Germinal center (tissue), 1 donor: ENCODE results near the gene HTRA3.

Source experiments
- DNase-seq: peaks from one replicate; pipeline ENCODE4 v3.0.0; 2012; ENCODE audit warnings: mixed read lengths, low spot score

HTRA3 gene

GRCh38 chr4:8293131-8293975, 23.8 kb downstream of the HTRA3 start:
- no peak for DNase-seq

- no peak for DNase-seq
Measured at GRCh38 chr4:8294036-8294435, 24.5 kb downstream of the HTRA3 start.

- no peak for DNase-seq
Measured at GRCh38 chr4:8294775-8295174, 25.2 kb downstream of the HTRA3 start.

GRCh38 chr4:8295471-8295870, 25.9 kb downstream of the HTRA3 start:
- DNase-seq, result no peak

GRCh38 chr4:8296491-8296890, 26.9 kb downstream of the HTRA3 start:
- DNase-seq, result no peak

GRCh38 chr4:8297141-8297601, 27.6 kb downstream of the HTRA3 start:
- DNase-seq, result no peak

- DNase-seq, result no peak
Measured at GRCh38 chr4:8297691-8298485, 28.3 kb downstream of the HTRA3 start.

- no peak for DNase-seq
Measured at GRCh38 chr4:8300832-8301231, 31.3 kb downstream of the HTRA3 start.

GRCh38 chr4:8301851-8302730, 32.5 kb downstream of the HTRA3 start:
- no peak for DNase-seq

- no peak for DNase-seq
Measured at GRCh38 chr4:8303081-8303480, 33.5 kb downstream of the HTRA3 start.

GRCh38 chr4:8303485-8304281, 34.1 kb downstream of the HTRA3 start:
- DNase-seq, result no peak

GRCh38 chr4:8304827-8305695, 35.5 kb downstream of the HTRA3 start:
- DNase-seq, result no peak

GRCh38 chr4:8305851-8306471, 36.4 kb downstream of the HTRA3 start:
- no peak for DNase-seq

GRCh38 chr4:8306511-8307021, 37.0 kb downstream of the HTRA3 start:
- DNase-seq, result no peak

- DNase-seq, result no peak
Measured at GRCh38 chr4:8307121-8307520, 37.6 kb downstream of the HTRA3 start.

GRCh38 chr4:8307714-8308113, 38.2 kb downstream of the HTRA3 start:
- no peak for DNase-seq

- DNase-seq, result no peak
Measured at GRCh38 chr4:8308144-8308543, 38.6 kb downstream of the HTRA3 start.

GRCh38 chr4:8308856-8309771, 39.6 kb downstream of the HTRA3 start:
- no peak for DNase-seq

GRCh38 chr4:8310306-8310705, 40.8 kb downstream of the HTRA3 start:
- no peak for DNase-seq
